Measurements from ENCODE around the gene BLMH.

GRCh38 chr17:30308406-30308805, 16.7 kb upstream of the BLMH start:
- TF ChIP-seq CTCF (conservative IDR thresholded peaks at IDR 0.05 in 1 of 2, IDR thresholded peaks at IDR 0.05 in 1 of 2; ENCODE audit: low read depth in 1 of 2, low read length in 2 of 2) = no peak
- no peak for TF ChIP-seq EZH2 (IDR thresholded peaks at IDR 0.05; ENCODE audit: low read length, missing control alignments)

All from fibroblast of lung (primary cell).